Cardiac fibroblast (primary cell): ENCODE data around the gene ERVK3-1.
A peak's percentile ranks its signal among the peaks of the same experiment; 100 is the strongest.
"Not testable (repeated sequence)": the region's sequence is repeated elsewhere in the genome, so short reads cannot be mapped to it uniquely, and the experiment has no call there.

Experiments used
- DNase-seq, 2 donors: peaks; one replicate each; pipeline versions ENCODE4 v3.0.0 to v3.0.0-alpha.2; 2010; ENCODE audit warnings: low read depth in 2 of 2
- H3K4me3 ChIP-seq, 2 donors: replicated peaks in 1 of 2; 1 replicate in 1 of 2; 2 replicates in 1 of 2; pipeline ENCODE4 v1.5.1; 2011; ENCODE audit warnings: low read depth in 2 of 2, low read length in 2 of 2, mild to moderate bottlenecking in 2 of 2, moderate library complexity in 1 of 2
- CTCF ChIP-seq: IDR thresholded peaks from one replicate; pipeline ENCODE4 v1.5.1; 2011; ENCODE audit warnings: low read depth, mild to moderate bottlenecking, low read length, inconsistent platforms

The ERVK3-1 gene

GRCh38 chr19:58305065-58305931 is at the start of gene ERVK3-1:
ERVK3-1 (plus strand) TSS chr19:58305377; CDS start chr19:58312169, 6,792 bp downstream.
- peak within 1 kb of the TSS; percentile 91 to 98 for H3K4me3 ChIP-seq
- TF ChIP-seq CTCF: no peak

GRCh38 chr19:58258259-58258658 is 46.9 kb upstream of the ERVK3-1 start:
- H3K4me3 ChIP-seq, DNase-seq: not testable (repeated sequence)

More at GRCh38 chr19:58305065-58305931, at the start of gene ERVK3-1:
- DNase-seq: peak; percentile 98 to 99

- peak in 1 of 2 donors; percentile 27 for DNase-seq
- no peak for TF ChIP-seq CTCF
Measured at GRCh38 chr19:58261600-58261967, 43.6 kb upstream of the ERVK3-1 start.

GRCh38 chr19:58261968-58262921 is 42.9 kb upstream of the ERVK3-1 start:
- peak in 1 of 2 donors; percentile 29 for DNase-seq
- no peak overlapping the region for H3K4me3 ChIP-seq
- TF ChIP-seq CTCF: no peak

More at GRCh38 chr19:58261600-58261967, 43.6 kb upstream of the ERVK3-1 start:
- H3K4me3 ChIP-seq: no peak overlapping the region

- no peak for TF ChIP-seq CTCF
- H3K4me3 ChIP-seq: no peak overlapping the region
- DNase-seq: no peak
Measured at GRCh38 chr19:58262922-58263296, 42.3 kb upstream of the ERVK3-1 start.

GRCh38 chr19:58265100-58265499 is 40.1 kb upstream of the ERVK3-1 start:
- no peak overlapping the region for H3K4me3 ChIP-seq
- DNase-seq: no peak
- TF ChIP-seq CTCF: no peak

- DNase-seq: no peak
- TF ChIP-seq CTCF: no peak
- no peak overlapping the region for H3K4me3 ChIP-seq
Measured at GRCh38 chr19:58268344-58268743, 36.8 kb upstream of the ERVK3-1 start.
